ENCODE results near the gene TBX2. TPM values are rescaled to one million over a fixed set of nuclear protein-coding genes. Genes with fewer than 3 reads are reported as not detected.

The TBX2 gene
- total RNA-seq, 2 donors from 2014 or later = 35.2 to 49.5 TPM

- Histone ChIP-seq H3K9me3 (no peaks in the 10 kb centered on the region), H3K4me1 (ENCODE audit: control insufficient read depth in 1 of 2, low read depth in 2 of 2) (no peaks in the 10 kb centered on the region), H3K27me3 (replicated peaks; ENCODE audit: insufficient read depth) (no peaks in the 10 kb centered on the region), H3K27ac (no peak overlapping the region), H3K4me3 (no peak overlapping the region), H3K36me3 (peaks cover 3% of the 10 kb centered on the region)
- no peak for TF ChIP-seq CTCF (IDR thresholded peaks at IDR 0.05)
- DNase-seq (ENCODE audit: low spot score) = no peak
- no peak for ATAC-seq (ENCODE audit: insufficient number of reproducible peaks, low FRiP score, low read depth)
Measured at GRCh38 chr17:61382796-61383688, 16.6 kb upstream of the TBX2 start.

- no peak overlapping the region for H3K27ac ChIP-seq
- H3K36me3 ChIP-seq = peaks cover 3% of the 10 kb centered on the region
- H3K9me3 ChIP-seq = no peaks in the 10 kb centered on the region
- ATAC-seq (ENCODE audit: insufficient number of reproducible peaks, low FRiP score, low read depth) (no peak), DNase-seq (ENCODE audit: low spot score) (no peak)
- no peaks in the 10 kb centered on the region for H3K27me3 ChIP-seq (replicated peaks; ENCODE audit: insufficient read depth)
- no peaks in the 10 kb centered on the region for H3K4me1 ChIP-seq (ENCODE audit: control insufficient read depth in 1 of 2, low read depth in 2 of 2)
- no peak for TF ChIP-seq CTCF (IDR thresholded peaks at IDR 0.05)
- H3K4me3 ChIP-seq = no peak overlapping the region
Measured at GRCh38 chr17:61383689-61384201, 15.9 kb upstream of the TBX2 start.

- no peak for TF ChIP-seq CTCF (IDR thresholded peaks at IDR 0.05)
- Histone ChIP-seq H3K9me3 (no peaks in the 10 kb centered on the region), H3K4me3 (no peak overlapping the region), H3K27ac (no peak overlapping the region), H3K27me3 (replicated peaks; ENCODE audit: insufficient read depth) (no peaks in the 10 kb centered on the region), H3K36me3 (peaks cover 3% of the 10 kb centered on the region), H3K4me1 (ENCODE audit: control insufficient read depth in 1 of 2, low read depth in 2 of 2) (no peaks in the 10 kb centered on the region)
- ATAC-seq (ENCODE audit: insufficient number of reproducible peaks, low FRiP score, low read depth) (no peak), DNase-seq (ENCODE audit: low spot score) (no peak)
Measured at GRCh38 chr17:61384354-61384691, 15.3 kb upstream of the TBX2 start.

GRCh38 chr17:61384692-61385576 is 14.7 kb upstream of the TBX2 start:
- no peak overlapping the region for H3K27ac ChIP-seq
- H3K27me3 ChIP-seq (replicated peaks; ENCODE audit: insufficient read depth) = no peaks in the 10 kb centered on the region
- H3K4me3 ChIP-seq = no peak overlapping the region
- peaks cover 0 to 6% of the 10 kb centered on the region in 2 donors for H3K4me1 ChIP-seq (ENCODE audit: control insufficient read depth in 1 of 2, low read depth in 2 of 2)
- H3K9me3 ChIP-seq = no peaks in the 10 kb centered on the region
- no peak for TF ChIP-seq CTCF (IDR thresholded peaks at IDR 0.05)
- peaks cover 3% of the 10 kb centered on the region for H3K36me3 ChIP-seq
- DNase-seq (ENCODE audit: low spot score) (no peak), ATAC-seq (ENCODE audit: insufficient number of reproducible peaks, low FRiP score, low read depth) (no peak)
